Colonic mucosa (tissue), 4 donors: ENCODE results near the gene TUBB2A. TPM values are rescaled to one million over a fixed set of nuclear protein-coding genes. Genes with fewer than 3 reads are reported as not detected.

ENCODE experiments used
- DNase-seq: peaks from one replicate; pipeline ENCODE4 v3.0.0-alpha.2; 2020
- H3K27ac ChIP-seq: fragments of 200-600 bp; one replicate; pipeline ENCODE4 v1.8.0; 2021
- H3K27me3 ChIP-seq: fragments of 200-600 bp; one replicate; pipeline ENCODE4 v1.8.0; 2021
- H3K36me3 ChIP-seq: fragments of 200-600 bp; one replicate; pipeline ENCODE4 v1.8.0; 2021
- H3K4me1 ChIP-seq: fragments of 200-600 bp; one replicate; pipeline ENCODE4 v1.8.0; 2021; ENCODE audit warnings: mild to moderate bottlenecking
- H3K4me3 ChIP-seq: fragments of 200-600 bp; one replicate; pipeline ENCODE4 v1.8.0; 2021
- H3K9ac ChIP-seq, 2 donors: one replicate each; pipeline ENCODE4 v1.7.0; 2013; ENCODE audit warnings: control low read depth in 2 of 2, low read depth in 2 of 2, low read length in 2 of 2
- H3K9me3 ChIP-seq: fragments of 200-600 bp; one replicate; pipeline ENCODE4 v1.8.0; 2021
- CTCF ChIP-seq: fragments of 200-600 bp; IDR thresholded peaks from one replicate; pipeline ENCODE4 v1.8.0; 2022; ENCODE audit warnings: antibody characterized with exemption, mild to moderate bottlenecking
- intact Hi-C: fragments of 100-400 bp; cut with DNase I; formaldehyde crosslinking; loops from one replicate; pipeline ENCODE4 v1.14.1; 2022
- total RNA-seq, 2 donors: library from RNA; stranded (reverse); fragmentation: NEBNext Ultra II Directional in 1 of 2; extraction: Animal tissue kit (Norgen Biotek cat#: 25700) in 1 of 2; gene quantifications; one replicate each; pipeline ENCODE4 v1.2.1, GENCODE V29; 2021
- donor health status: healthy.
- donor health status: DM: no; HTN: no; CAD: no.
- donor health status: DM: no; HTN: no; CAD: no.

TUBB2A gene
- total RNA-seq, 2 donors from 2014 or later: 20.4 to 43.2 TPM

- no peak for DNase-seq
- no peaks in the 10 kb centered on the region for H3K27me3 ChIP-seq
- H3K4me1 ChIP-seq: no peaks in the 10 kb centered on the region
- no peak for TF ChIP-seq CTCF
- H3K9me3 ChIP-seq: no peaks in the 10 kb centered on the region
- H3K9ac ChIP-seq: no peak overlapping the region
- no peak overlapping the region for H3K27ac ChIP-seq
- H3K4me3 ChIP-seq: no peak overlapping the region
- intact Hi-C loops: no loop called here
- H3K36me3 ChIP-seq: no peaks in the 10 kb centered on the region
Measured at GRCh38 chr6:3147914-3148757, 9.2 kb downstream of the TUBB2A start.

- no peak overlapping the region for H3K27ac ChIP-seq
- H3K9me3 ChIP-seq: no peaks in the 10 kb centered on the region
- no peaks in the 10 kb centered on the region for H3K27me3 ChIP-seq
- H3K4me1 ChIP-seq: no peaks in the 10 kb centered on the region
- H3K4me3 ChIP-seq: no peak overlapping the region
- no peak for DNase-seq
- no peak for TF ChIP-seq CTCF
- H3K9ac ChIP-seq: no peak overlapping the region
- H3K36me3 ChIP-seq: no peaks in the 10 kb centered on the region
- intact Hi-C loops: no loop called here
Measured at GRCh38 chr6:3144571-3144970, 12.8 kb downstream of the TUBB2A start.

GRCh38 chr6:3143158-3143557, 14.2 kb downstream of the TUBB2A start:
- Histone ChIP-seq H3K9me3 (no peaks in the 10 kb centered on the region), H3K36me3 (no peaks in the 10 kb centered on the region), H3K9ac (no peak overlapping the region), H3K27me3 (no peaks in the 10 kb centered on the region), H3K4me3 (no peak overlapping the region), H3K4me1 (peaks cover 6% of the 10 kb centered on the region), H3K27ac (no peak overlapping the region)
- DNase-seq: no peak
- TF ChIP-seq CTCF: no peak
- intact Hi-C loops: no loop called here

- H3K9me3 ChIP-seq: no peaks in the 10 kb centered on the region
- H3K27ac ChIP-seq: no peak overlapping the region
- no peaks in the 10 kb centered on the region for H3K27me3 ChIP-seq
- no peak overlapping the region for H3K9ac ChIP-seq
- no peak for TF ChIP-seq CTCF
- H3K4me1 ChIP-seq: peaks cover 6% of the 10 kb centered on the region
- DNase-seq: no peak
- no peak overlapping the region for H3K4me3 ChIP-seq
- H3K36me3 ChIP-seq: no peaks in the 10 kb centered on the region
- intact Hi-C loops: no loop called here
Measured at GRCh38 chr6:3142536-3142935, 14.8 kb downstream of the TUBB2A start.

GRCh38 chr6:3140201-3140600, 17.1 kb downstream of the TUBB2A start:
- Histone ChIP-seq H3K9ac (no peak overlapping the region), H3K9me3 (no peaks in the 10 kb centered on the region), H3K36me3 (no peaks in the 10 kb centered on the region), H3K27me3 (no peaks in the 10 kb centered on the region), H3K4me1 (peaks cover 6% of the 10 kb centered on the region), H3K27ac (no peak overlapping the region), H3K4me3 (no peak overlapping the region)
- intact Hi-C loops: no loop called here
- no peak for TF ChIP-seq CTCF
- DNase-seq: no peak
